ENCODE data around the gene FAM229B.

GRCh38 chr6:112113431-112113830 is 26.0 kb downstream of the FAM229B start:
- TF ChIP-seq CTCF (IDR thresholded peaks at IDR 0.05) (no peak), POLR2AphosphoS5 (IDR thresholded peaks at IDR 0.05; ENCODE audit: insufficient read depth in 1 of 2, low read depth in 1 of 2) (no peak), POLR2A (IDR thresholded peaks at IDR 0.05) (no peak)

Data from vagina (tissue), 2 donors.